KG1 (cell line): Measurements from ENCODE around the gene ANKRD10.

Experiments used
- DNase-seq: peaks from one replicate; lab custom pipeline; 2025; lab: John Stamatoyannopoulos, UW

Gene ANKRD10

GRCh38 chr13:110914331-110915056 is 375 bp downstream of the ANKRD10 start:
- DNase-seq, result peak; percentile 53

GRCh38 chr13:110914081-110914330 is 863 bp downstream of the ANKRD10 start:
- DNase-seq, result no peak

- DNase-seq, result no peak
These were observed 1.4 kb downstream of the ANKRD10 start for GRCh38 chr13:110913322-110914080.

- no peak for DNase-seq
These were observed 2.2 kb downstream of the ANKRD10 start for GRCh38 chr13:110912651-110913051.

GRCh38 chr13:110911880-110912279 is 3.0 kb downstream of the ANKRD10 start:
- DNase-seq, result no peak

GRCh38 chr13:110910013-110910890 is 4.6 kb downstream of the ANKRD10 start:
- no peak for DNase-seq

- DNase-seq, result no peak
These were observed 6.6 kb downstream of the ANKRD10 start for GRCh38 chr13:110907951-110908898.

- DNase-seq, result no peak
These were observed 7.6 kb downstream of the ANKRD10 start for GRCh38 chr13:110907301-110907700.

- DNase-seq, result no peak
These were observed 10.1 kb downstream of the ANKRD10 start for GRCh38 chr13:110904748-110905147.

GRCh38 chr13:110902370-110902769 is 12.5 kb downstream of the ANKRD10 start:
- no peak for DNase-seq

- no peak for DNase-seq
These were observed 17.3 kb downstream of the ANKRD10 start for GRCh38 chr13:110897521-110897920.

GRCh38 chr13:110897014-110897413 is 17.9 kb downstream of the ANKRD10 start:
- DNase-seq, result no peak

- DNase-seq, result no peak
These were observed 20.8 kb downstream of the ANKRD10 start for GRCh38 chr13:110894086-110894485.

- DNase-seq, result no peak
These were observed 21.3 kb downstream of the ANKRD10 start for GRCh38 chr13:110893571-110893970.

- DNase-seq, result no peak
These were observed 24.3 kb downstream of the ANKRD10 start for GRCh38 chr13:110890279-110891165.

GRCh38 chr13:110888390-110888789 is 26.5 kb downstream of the ANKRD10 start:
- no peak for DNase-seq

- DNase-seq, result no peak
These were observed 27.1 kb downstream of the ANKRD10 start for GRCh38 chr13:110887597-110888333.

GRCh38 chr13:110886870-110887596 is 27.8 kb downstream of the ANKRD10 start:
- no peak for DNase-seq
